Duodenal mucosa (tissue), 2 donors: ENCODE data around the gene CD47.

ENCODE experiments used
- H3K27ac ChIP-seq: one replicate; pipeline ENCODE4 v1.7.0; 2013; ENCODE audit warnings: low read depth, low read length
- H3K27me3 ChIP-seq, 2 donors: one replicate each; pipeline ENCODE4 v1.7.0; 2013; ENCODE audit warnings: low read length in 2 of 2, control low read depth in 1 of 2; ENCODE audit not compliant: insufficient read depth in 2 of 2, control insufficient read depth in 1 of 2
- H3K36me3 ChIP-seq, 2 donors: one replicate each; pipeline ENCODE4 v1.7.0; 2013; ENCODE audit warnings: low read length in 2 of 2, control low read depth in 1 of 2; ENCODE audit not compliant: insufficient read depth in 2 of 2, control insufficient read depth in 1 of 2
- H3K4me1 ChIP-seq, 2 donors: one replicate each; pipeline ENCODE4 v1.7.0; 2013; ENCODE audit warnings: low read length in 2 of 2, control low read depth in 1 of 2; ENCODE audit not compliant: insufficient read depth in 2 of 2, control insufficient read depth in 1 of 2
- H3K4me3 ChIP-seq, 2 donors: one replicate each; pipeline ENCODE4 v1.7.0; 2013; ENCODE audit warnings: low read length in 2 of 2, low read depth in 1 of 2
- H3K9ac ChIP-seq, 2 donors: one replicate each; pipeline ENCODE4 v1.7.0; 2013; ENCODE audit warnings: low read length in 2 of 2, low read depth in 1 of 2
- H3K9me3 ChIP-seq, 2 donors: one replicate each; pipeline ENCODE4 v1.7.0; 2013; ENCODE audit warnings: low read length in 2 of 2, control low read depth in 1 of 2; ENCODE audit not compliant: control insufficient read depth in 1 of 2

Gene CD47

DNA sequence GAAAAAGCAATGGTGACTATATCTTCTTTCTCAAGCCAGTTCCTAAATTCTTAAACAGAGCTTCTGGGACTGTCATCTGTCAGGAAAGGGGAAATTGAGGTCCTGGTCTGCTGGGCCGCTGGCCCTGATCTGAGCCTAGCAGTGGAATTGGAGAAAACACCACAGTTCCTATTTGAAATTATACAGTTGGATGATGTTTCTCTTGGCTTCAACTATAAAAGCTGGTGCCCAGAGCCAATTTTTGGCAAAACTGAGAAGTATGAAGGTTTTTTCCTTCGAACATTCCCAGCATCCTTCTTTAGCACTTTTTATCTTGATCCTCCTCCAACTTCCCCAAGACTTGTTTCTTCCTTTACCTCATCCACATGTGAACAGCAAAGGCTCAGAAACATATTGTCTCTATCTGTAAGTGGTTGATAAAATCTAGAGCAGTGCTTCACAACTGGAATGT is 83.9 kb downstream of the CD47 start:
- no peaks in the 10 kb centered on the region for H3K27me3 ChIP-seq
- no peak overlapping the region for H3K27ac ChIP-seq
- H3K9ac ChIP-seq, result no peak overlapping the region
- H3K36me3 ChIP-seq, result no peaks in the 10 kb centered on the region
- H3K4me1 ChIP-seq, result peaks cover 10 to 12% of the 10 kb centered on the region in 2 donors
- no peak overlapping the region for H3K4me3 ChIP-seq
- no peaks in the 10 kb centered on the region for H3K9me3 ChIP-seq

DNA sequence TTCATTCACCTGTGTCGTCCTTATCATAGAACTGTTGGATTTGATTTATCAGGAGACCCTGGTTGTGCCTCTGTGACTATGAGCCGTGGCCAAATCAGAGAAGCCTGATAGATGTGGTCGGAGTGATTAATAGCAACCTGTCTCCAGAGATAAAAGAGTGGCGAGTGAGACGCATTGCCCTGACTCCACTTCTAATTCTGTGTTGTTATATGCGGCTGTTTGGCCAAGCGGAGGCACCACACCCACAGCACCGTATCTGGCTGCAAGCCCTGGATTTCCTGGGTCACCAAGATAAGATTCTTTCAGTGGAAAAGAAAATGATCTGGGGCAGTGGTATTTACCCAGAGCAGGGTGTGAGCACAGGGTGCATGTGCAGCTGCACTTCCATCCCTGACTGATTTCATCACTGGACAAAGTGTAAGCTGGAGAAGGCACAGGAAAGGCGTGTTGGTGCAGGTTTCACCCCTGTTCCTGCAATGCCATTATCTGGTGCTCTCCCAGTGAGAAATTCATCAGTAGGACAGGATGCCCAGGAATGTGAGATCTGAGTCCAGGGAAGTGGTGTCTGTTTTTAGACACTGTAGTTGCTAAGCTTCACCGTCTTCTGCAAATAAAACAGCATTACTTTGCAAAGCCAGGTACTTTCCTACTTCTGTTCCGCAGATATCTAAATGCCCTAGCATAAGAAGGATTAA is 84.6 kb downstream of the CD47 start:
- peaks cover 10 to 12% of the 10 kb centered on the region in 2 donors for H3K4me1 ChIP-seq

DNA sequence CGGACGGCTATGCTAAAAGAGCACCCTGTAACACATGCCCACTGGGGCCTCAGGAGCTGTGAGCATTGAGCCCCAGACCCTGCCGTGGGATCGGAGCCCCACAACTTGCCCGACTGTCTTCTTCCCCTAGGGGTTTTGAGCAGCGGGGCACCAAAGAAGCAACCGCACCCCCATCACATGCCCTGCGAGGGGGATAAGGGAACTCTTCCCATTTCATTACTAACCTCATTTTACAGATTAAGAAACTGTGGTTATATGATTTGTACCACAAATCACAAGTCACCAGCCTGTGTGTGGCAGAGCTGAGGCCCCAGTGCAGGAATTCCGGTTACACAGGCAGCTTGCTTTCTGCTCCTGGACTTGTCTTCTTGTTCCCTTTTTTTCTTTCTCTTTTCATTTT is 86.2 kb downstream of the CD47 start:
- Histone ChIP-seq H3K27ac (no peak overlapping the region), H3K27me3 (no peaks in the 10 kb centered on the region), H3K4me1 (peaks cover 10 to 12% of the 10 kb centered on the region in 2 donors), H3K9me3 (no peaks in the 10 kb centered on the region), H3K9ac (no peak overlapping the region), H3K36me3 (no peaks in the 10 kb centered on the region), H3K4me3 (no peak overlapping the region)

More for the DNA sequence above, 84.6 kb downstream of the CD47 start:
- H3K4me3 ChIP-seq, result no peak overlapping the region
- H3K27ac ChIP-seq, result no peak overlapping the region
- H3K9me3 ChIP-seq, result no peaks in the 10 kb centered on the region
- no peaks in the 10 kb centered on the region for H3K27me3 ChIP-seq
- H3K36me3 ChIP-seq, result no peaks in the 10 kb centered on the region
- H3K9ac ChIP-seq, result no peak overlapping the region

DNA sequence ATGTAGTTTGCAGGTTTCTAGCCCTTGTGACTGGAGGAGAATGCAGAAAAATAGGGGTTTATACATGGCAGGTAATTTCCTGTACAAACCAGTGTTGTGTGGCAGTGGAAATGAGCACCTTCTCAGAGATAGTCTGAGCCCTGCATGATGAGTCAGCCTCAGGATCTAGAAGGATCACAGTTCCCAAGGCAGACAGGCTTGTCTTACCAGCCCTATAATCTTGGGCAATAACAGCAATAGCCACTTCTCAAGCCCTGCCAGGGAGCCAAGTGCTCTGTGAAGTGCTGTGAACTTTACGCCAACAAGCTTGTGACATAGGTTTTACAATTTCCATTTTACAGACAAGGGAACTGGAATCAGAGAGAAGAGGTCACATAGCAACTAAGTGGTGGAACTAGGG is 89.4 kb downstream of the CD47 start:
- Histone ChIP-seq H3K27me3 (no peaks in the 10 kb centered on the region), H3K4me1 (peaks cover 6 to 7% of the 10 kb centered on the region in 2 donors), H3K9ac (no peak overlapping the region)

DNA sequence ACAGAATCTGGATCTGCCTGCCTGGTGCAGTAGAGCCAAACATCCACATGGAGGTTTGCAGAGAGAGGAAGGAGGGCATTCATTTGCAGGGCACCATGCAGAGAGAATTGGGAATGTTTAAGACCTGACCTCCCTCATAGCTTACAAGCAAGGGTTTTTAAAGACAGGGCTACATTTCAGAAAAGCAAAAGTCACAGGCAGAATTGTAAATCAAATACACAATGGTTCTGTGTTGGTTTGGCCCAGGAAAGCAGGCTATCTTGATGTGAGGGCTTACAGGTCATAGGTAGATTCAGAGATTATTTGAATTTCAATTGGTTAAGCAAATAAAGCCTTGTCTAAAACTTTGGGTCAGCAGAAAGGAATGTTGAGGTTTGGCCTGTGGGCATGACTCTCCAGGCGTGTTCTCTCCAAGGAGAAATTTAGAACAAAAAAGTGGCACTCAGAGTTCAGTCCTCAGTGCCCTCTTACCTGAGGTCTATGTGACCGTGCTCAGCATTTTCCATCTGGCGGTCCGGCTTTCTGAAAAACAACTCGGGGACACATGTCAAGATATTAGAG is 91.5 kb downstream of the CD47 start:
- Histone ChIP-seq H3K27ac (no peak overlapping the region), H3K9ac (no peak overlapping the region), H3K36me3 (no peaks in the 10 kb centered on the region), H3K4me1 (no peaks in the 10 kb centered on the region), H3K4me3 (no peak overlapping the region), H3K27me3 (no peaks in the 10 kb centered on the region), H3K9me3 (no peaks in the 10 kb centered on the region)

More for the DNA sequence above, 89.4 kb downstream of the CD47 start:
- no peaks in the 10 kb centered on the region for H3K9me3 ChIP-seq
- H3K4me3 ChIP-seq, result no peak overlapping the region
- H3K27ac ChIP-seq, result no peak overlapping the region
- H3K36me3 ChIP-seq, result no peaks in the 10 kb centered on the region

DNA sequence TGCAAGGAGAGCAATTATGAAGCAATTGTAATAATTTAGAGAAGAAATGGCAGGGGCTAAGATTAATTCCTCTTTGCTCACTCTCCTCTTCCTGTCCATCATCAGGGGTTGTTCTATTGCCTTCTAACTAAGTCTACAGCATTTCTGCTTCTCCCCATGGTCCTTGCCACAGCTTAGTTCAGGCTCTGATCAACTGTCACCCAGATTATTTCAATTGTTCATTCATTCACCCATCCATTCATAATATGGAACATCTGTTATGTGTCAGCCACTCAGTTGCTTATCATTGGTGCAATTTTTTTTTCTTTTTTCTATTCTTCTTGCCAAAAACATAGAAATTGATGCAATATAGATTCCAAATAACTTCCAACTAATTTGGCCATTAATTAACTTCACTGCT is 93.2 kb downstream of the CD47 start:
- no peak overlapping the region for H3K27ac ChIP-seq
- no peaks in the 10 kb centered on the region for H3K4me1 ChIP-seq
- H3K9me3 ChIP-seq, result no peaks in the 10 kb centered on the region
- no peaks in the 10 kb centered on the region for H3K36me3 ChIP-seq
- no peak overlapping the region for H3K9ac ChIP-seq
- no peaks in the 10 kb centered on the region for H3K27me3 ChIP-seq
- no peak overlapping the region for H3K4me3 ChIP-seq

DNA sequence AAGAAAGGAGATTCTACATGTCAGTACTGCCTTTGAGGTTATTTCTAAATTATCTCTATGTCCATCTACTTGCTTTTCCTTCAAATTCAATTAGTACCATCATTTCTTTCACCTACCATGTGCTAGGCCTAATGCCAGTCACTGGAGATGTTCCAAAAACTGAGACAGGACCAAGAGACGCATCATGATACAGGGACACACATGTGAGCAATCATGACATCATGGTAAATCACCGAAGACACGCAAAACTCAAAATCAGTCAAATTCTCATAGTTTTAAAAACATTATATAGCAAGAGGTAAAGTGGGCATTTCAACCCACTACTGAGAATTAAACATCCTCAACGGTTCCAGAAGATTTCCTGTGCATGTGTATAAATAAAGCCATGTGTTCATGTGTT is 95.0 kb downstream of the CD47 start:
- no peaks in the 10 kb centered on the region for H3K4me1 ChIP-seq
- no peak overlapping the region for H3K9ac ChIP-seq
- H3K27me3 ChIP-seq, result no peaks in the 10 kb centered on the region
- H3K27ac ChIP-seq, result no peak overlapping the region
- H3K4me3 ChIP-seq, result no peak overlapping the region
- H3K36me3 ChIP-seq, result no peaks in the 10 kb centered on the region
- H3K9me3 ChIP-seq, result no peaks in the 10 kb centered on the region

DNA sequence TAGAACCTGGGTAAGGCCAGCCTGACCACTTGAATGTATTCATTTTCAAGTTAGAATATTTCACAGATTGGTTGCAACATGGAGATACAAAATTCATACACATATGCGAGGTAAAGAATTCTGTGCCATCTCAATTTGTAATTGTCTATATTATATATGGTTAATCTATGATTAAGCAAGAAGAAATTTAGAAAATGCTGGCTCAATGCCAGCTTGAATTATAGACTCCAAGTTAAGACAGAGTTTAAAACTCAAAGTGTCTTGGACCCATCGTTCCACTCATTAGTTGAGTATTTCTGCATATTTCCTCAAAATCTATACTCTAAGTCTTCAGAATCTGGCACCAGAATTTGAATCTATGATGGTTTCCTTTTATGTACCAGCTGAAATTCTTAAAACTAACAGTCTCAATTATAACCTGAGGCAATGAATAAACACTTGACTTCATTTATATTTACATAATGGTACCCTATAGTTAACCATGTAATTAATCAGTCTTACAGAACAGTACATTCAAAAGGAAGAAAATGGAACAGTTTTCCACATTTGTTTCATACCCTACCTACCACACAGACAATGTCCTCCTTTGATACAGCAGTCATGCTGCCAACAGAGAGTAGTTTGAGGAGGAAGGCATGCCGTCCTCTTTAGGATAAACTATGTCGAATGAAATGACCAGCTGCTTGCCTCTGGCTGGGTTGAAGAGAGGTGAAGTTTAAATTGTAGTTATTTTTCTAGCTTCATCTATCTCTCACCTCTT is 95.7 kb downstream of the CD47 start:
- no peak overlapping the region for H3K4me3 ChIP-seq
- no peak overlapping the region for H3K9ac ChIP-seq
- H3K27ac ChIP-seq, result no peak overlapping the region
- H3K9me3 ChIP-seq, result no peaks in the 10 kb centered on the region
- H3K36me3 ChIP-seq, result no peaks in the 10 kb centered on the region
- H3K4me1 ChIP-seq, result no peaks in the 10 kb centered on the region
- H3K27me3 ChIP-seq, result no peaks in the 10 kb centered on the region

DNA sequence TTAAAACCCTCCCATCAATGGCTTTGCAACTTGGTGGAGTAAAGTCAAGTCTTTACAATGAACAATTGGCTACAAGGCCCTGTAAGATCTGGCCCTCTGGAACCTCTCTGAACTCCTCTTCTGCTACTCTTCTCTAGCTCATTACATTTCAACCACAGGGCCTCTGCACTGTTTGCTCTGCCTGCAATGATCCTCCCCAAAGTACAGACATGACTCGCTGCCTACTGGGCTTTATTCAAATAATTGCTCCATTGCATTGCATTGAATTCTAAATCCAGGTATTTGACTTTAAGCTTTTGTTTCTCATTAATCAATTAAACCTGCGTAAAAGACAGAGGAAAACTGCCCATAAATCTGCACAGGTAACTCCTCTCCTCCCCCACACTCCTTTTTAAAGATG is 96.7 kb downstream of the CD47 start:
- Histone ChIP-seq H3K9ac (no peak overlapping the region), H3K4me1 (peaks cover 0 to under 1% of the 10 kb centered on the region in 2 donors), H3K27ac (no peak overlapping the region), H3K9me3 (no peaks in the 10 kb centered on the region), H3K36me3 (no peaks in the 10 kb centered on the region), H3K4me3 (no peak overlapping the region), H3K27me3 (no peaks in the 10 kb centered on the region)

DNA sequence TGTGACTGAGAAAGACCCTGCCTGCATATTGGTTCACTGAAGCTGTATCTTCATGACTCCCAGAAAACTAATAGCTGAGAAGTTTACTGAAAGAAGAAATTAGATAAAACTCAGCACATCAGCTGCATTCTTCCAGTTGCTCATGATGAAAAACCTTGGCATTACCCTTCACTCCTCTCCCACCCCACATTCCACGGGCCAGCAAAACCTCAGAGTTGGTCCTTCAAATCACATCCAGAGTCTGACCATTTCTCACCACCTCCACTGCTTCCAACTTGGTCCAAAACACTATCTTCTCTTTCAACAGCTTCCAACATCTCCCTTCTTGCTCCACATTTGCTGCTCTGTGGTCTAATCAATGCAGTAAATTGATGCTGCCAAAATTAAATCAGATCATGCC is 97.1 kb downstream of the CD47 start:
- H3K4me3 ChIP-seq, result no peak overlapping the region
- H3K36me3 ChIP-seq, result no peaks in the 10 kb centered on the region
- H3K9ac ChIP-seq, result no peak overlapping the region
- H3K9me3 ChIP-seq, result no peaks in the 10 kb centered on the region
- H3K27ac ChIP-seq, result no peak overlapping the region
- H3K4me1 ChIP-seq, result peaks cover 0 to 4% of the 10 kb centered on the region in 2 donors
- H3K27me3 ChIP-seq, result no peaks in the 10 kb centered on the region
